Activated CD8-positive, alpha-beta memory T cell treated with anti-CD3 and anti-CD28 coated beads, Interleukin-2, amount 50 U/mL, for 24 hours (primary cell): ENCODE measurements around the gene MRPL3.
"Not testable (repeated sequence)": the region's sequence is repeated elsewhere in the genome, so short reads cannot be mapped to it uniquely, and the experiment has no call there.

Experiments used
- DNase-seq: peaks from one replicate; pipeline ENCODE4 v3.0.0-alpha.2; 2020; ENCODE audit errors: extremely low read depth

MRPL3 gene

DNA sequence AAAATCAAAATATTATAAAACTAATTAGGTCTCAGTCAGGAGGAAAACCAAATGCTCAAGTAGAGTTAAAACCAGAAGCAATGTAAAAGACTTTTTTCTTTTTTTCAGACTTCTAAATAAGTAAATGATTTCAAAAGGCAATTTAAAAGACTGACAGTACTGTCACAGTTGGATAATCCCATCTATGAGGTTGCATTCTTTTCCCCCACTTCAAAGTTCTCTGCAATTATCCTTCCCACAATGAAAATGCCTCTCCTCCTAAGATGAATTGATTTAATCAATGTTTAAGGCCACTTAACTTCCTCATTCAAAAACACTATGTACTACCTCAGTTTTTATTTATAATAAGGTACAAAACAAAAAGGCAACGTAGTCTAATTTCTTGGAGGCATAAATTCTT is 8.1 kb downstream of the MRPL3 start:
- DNase-seq = no peak

GRCh38 chr3:131491775-131492174 is 11.0 kb downstream of the MRPL3 start:
- no peak for DNase-seq

- DNase-seq = no peak
Observed at GRCh38 chr3:131491084-131491483, 11.7 kb downstream of the MRPL3 start.

DNA sequence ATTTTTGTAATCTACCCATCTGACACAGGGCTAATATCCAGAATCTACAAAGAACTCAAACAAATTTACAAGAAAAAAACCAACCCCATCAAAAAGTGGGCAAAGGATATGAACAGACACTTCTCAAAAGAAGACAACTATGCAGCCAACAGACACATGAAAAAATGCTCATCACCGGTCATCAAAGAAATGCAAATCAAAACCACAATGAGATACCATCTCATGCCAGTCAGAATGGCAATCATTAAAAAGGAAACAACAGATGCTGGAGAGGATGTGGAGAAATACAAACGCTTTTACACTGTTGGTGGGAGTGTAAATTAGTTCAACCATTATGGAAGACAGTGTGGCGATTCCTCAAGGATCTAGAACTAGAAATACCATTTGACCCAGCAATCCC is 16.2 kb downstream of the MRPL3 start:
- DNase-seq = not testable (repeated sequence)

DNA sequence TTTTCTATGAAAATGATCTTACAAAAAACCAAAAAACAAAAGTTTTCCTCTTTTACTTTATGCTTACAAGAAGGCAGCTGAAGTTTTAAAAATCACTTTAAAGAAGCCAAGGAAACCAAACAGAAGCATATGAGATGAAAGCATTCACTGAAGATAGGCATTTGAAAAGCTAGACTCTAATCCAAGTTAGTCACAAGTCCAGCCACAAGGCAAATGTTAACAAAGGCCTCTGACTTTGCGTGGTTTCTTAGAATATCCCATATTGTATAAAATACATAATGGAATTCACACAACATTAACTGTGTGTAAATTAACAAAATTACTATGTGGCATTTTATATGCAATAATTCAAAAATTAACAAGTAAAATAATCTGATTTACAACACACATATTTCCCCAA is 17.7 kb downstream of the MRPL3 start:
- DNase-seq = no peak

DNA sequence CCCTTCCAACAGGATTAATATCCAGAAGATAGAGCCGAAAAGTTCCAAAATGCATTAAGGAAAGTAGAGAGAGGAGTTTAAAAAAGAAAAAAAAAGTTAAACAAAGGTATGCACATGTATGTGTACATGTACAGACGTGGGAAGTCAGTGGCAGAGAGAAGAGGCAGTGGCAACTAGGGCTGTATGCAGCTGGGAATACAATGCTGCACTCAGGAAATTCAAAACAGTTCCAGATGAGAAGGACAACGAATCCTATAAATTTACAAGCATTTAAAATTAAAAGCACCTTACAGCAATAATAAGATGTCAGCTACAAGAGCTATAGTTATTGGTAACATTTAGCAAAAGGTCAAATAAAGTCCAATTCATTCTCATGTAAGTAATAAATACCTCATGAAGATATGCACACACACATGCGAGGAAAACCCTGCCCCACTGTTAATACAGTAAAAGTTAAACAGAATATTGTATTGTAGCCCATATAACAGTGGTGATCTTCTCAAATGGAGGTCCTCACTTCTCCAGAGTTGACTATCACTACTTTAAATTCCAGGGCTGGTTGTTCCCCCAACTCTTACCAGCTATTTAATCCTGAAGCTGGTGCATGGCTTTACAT is 18.2 kb downstream of the MRPL3 start:
- DNase-seq = no peak

DNA sequence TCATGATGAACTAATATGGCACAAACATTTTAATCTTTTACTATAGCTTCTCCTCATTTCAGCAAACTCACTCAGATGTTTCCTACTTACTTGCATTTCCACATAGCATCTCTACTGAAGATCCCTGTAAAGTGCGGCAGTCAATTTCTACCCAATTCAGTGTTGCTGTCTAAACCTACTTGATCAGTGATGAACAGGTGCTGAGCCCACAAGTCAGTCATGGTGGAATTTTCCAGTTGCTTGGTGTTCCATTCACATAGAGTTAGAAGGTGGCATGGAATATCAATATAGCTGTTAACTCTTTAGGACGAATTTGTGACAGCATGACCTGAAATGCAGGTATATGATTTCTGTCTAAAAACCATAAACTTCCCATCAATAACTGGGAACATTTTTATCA is 22.7 kb downstream of the MRPL3 start:
- no peak for DNase-seq

- no peak for DNase-seq
Observed at GRCh38 chr3:131477813-131478212, 25.0 kb downstream of the MRPL3 start.

GRCh38 chr3:131474115-131474514 is 28.7 kb downstream of the MRPL3 start:
- no peak for DNase-seq

DNA sequence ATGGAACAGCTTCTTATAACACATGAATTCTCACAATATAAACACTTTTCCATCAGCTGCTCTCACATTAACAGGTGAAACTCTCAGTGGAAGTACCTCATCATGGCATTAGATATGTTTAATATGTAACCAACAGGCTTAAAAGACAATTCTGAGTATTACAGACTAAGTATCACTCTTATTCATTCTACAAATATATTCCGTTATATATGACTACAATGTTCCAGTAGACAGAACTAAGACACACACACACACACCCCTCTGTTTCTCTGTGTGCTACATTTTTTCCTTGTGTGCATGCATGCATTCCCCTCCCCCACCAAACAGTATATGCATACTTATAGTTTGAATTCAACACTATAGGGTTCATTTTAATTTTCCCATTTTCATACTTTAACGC is 32.4 kb downstream of the MRPL3 start:
- DNase-seq = no peak

DNA sequence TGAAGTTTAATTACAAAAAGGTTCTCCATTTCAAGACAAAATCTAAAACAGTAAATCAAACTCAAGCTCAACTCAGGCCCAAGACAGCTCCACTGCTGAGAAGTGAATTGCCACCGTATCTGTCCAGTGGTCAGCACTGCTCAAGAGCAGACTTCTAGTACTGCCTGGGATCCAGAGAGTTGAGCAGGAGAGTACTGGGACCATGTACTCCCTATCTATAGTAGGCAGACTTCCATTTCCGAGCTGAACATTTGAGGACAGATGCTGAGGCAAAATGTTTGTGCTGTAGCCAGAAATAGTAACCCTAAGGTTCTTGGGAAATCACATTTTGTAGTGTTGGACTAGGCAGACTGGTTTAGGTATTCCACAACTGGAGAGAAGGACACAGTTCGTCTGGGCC is 44.1 kb downstream of the MRPL3 start:
- DNase-seq = no peak

DNA sequence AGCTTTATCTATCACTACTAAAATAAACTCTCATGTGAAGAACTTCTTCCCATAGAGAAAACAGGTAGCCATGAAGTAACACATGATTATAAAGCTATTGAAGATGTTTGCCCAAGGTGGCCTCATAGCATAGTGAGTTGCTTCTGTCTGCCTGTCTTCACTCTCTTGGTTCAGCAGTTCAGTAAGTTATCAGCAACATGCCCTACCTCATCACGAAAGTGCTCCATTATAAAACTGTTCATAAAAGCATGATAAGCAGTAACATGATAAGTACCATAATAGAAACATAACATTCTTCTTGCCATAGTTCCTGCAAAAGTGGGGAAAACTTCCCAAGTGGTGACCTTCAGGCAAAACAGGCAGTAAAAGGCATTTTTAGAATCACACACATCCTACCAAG is 45.6 kb downstream of the MRPL3 start:
- DNase-seq = no peak

DNA sequence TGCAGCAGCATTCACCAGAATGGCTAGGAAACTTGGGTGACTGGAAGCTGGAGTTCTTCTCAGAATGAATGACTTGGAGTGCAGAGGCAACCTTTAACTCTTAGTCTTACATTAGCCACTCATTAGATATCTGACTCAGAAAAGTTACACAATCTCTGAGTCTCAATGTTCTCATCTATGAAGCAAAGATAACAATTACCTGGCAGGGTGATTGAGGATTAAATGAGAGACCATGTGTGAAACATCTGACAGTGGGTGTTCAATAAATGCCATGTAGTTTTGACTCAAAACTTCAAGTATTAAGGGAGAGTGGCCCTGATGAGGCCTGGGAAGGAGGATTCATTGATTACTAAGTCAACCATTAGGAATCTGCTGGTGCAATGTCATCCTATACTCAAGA is 48.3 kb downstream of the MRPL3 start:
- no peak for DNase-seq

DNA sequence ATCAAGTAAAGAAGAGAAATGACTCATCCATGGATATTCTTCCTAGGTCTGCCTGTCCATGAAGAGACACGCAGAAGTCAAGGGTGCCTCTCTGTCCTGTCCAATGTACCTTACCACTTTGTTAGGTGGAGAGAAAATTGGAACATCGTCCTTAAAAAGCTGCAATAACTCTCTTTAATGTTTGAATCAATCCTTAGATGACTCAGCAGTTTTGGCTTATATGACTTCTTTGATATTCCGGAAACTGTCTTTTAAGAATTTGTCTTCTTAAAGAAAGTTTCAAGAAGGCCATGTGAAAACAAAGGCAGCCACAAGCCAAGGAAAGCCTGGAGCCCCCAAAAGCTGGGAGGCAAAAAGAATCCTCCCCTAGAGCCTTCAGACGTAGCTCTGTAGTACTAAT is 49.2 kb downstream of the MRPL3 start:
- no peak for DNase-seq

- DNase-seq = no peak
Observed at GRCh38 chr3:131447349-131447748, 55.4 kb downstream of the MRPL3 start.

DNA sequence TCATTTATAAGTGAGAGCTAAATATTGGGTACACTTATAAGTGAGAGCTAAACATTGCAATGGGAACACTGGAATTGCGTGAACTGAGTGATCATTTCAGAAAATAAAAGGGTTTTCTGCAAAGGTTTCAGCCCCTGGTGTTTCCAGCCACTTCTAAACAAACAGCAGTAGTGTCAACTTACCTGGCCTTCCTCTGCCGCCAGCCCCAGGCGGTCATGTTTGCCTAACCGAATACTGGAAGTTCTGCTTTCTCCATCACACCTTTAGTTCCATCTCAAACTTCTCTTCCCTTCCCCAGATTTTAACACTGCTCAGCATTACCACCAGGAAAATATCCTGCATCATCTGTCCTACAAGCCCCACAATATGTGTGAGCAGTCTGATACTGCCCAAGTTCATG is 58.6 kb downstream of the MRPL3 start:
- DNase-seq = no peak

DNA sequence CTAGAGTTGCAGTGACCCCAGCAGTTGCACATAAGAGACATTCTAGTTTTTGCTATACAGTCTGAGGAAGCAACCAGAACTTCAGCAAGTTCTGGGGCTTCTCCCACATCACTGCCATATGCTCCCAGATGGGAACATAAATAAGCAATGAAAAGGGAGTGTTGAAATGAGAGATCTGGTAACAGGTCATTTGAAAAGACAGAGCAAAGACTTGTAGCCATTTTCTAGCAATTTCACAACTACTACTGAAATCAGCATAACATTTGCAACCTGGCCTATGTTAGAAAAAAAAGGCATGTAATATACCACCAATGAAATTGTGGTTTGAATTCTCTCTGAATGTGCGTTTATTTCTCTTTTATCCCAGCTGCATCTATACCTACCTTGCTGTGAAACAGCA is 63.7 kb downstream of the MRPL3 start:
- no peak for DNase-seq

DNA sequence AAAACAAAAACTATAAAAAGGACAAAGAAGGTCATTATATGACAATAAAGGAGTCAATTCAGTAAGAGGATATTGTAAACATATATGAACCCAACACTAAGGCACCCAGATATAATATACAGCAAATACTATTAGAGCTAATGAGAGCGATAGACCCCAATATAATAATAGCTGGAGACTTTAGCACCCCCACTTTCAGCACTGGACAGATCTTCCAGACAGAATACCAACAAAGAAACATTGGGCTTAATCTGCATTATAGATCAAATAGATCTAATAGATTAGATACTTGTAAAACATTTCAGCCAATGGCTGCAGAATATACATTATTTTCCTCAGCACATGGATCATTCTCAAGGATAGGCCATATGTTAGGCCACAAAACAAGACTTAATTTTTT is 67.8 kb downstream of the MRPL3 start:
- no peak for DNase-seq

- no peak for DNase-seq
Observed at GRCh38 chr3:131432441-131432840, 70.3 kb downstream of the MRPL3 start.

DNA sequence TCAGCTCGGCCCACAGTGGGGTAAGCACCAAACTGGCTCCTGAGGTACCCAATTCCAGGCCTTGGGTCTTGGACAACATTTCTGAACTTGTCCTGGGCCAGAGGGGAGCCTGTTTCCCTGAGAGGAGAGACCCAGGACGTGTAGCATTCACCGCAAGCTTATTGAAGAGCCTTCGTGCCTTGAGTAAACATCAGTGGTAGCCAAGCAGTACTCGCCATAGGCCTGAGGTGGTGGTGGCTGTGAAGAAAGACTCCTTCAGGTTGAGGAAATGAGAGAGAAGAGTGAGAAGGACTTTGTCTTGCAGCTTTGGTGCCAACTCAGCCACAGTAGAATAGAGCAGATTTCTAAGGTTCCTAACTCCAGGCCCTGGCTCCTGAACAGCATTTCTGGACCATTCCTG is 71.0 kb downstream of the MRPL3 start:
- no peak for DNase-seq

DNA sequence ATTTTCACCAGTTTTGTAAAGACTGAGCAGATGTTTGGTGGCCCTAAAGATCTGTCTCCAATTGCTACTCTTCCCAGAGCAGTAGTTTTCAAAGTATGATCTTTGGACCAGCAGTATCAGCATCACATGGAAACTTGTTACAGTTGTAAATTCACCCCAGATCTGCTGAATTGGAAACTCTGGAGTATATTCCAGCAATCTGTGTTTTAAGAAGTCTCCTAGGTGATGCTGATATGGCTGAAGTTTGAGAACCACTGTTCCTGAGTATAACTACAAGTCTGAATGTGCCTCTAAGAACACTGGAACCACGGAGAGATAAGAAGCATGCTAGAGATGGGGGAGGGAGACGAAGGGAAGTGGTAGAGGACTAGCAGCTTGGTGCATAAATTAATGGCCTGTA is 75.5 kb downstream of the MRPL3 start:
- no peak for DNase-seq

DNA sequence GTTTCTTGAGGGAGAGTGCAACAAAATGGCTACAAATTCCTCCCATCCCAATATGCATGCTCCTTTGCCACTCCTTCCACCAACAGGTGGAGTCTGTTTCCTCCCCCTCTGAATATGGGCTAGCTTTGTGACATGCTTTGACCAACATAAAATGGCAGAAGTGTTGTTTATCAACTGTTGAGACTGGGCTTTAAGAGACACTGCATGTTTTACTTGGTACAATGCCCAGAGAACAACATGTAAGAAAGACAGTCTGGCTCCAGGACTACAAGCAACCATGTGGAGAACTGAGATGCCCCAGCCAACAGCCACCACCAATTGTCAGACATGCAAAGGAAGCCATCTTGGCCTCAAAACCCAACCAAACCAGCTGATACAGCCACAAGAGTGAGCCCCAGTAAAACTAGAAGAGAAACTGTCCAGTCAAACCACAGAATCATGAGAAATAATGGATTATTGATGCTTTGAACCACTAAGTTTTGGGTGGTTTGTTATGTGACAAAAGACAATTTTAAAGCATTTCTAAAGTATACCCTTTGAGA is 80.7 kb downstream of the MRPL3 start:
- no peak for DNase-seq

- DNase-seq = no peak
Observed at GRCh38 chr3:131421301-131421700, 81.5 kb downstream of the MRPL3 start.

GRCh38 chr3:131417751-131418150 is 85.0 kb downstream of the MRPL3 start:
- no peak for DNase-seq
